Gastroesophageal sphincter (tissue), 4 donors: ENCODE data around the gene GADL1. TPM values are rescaled to one million over a fixed set of nuclear protein-coding genes. Genes with fewer than 3 reads are reported as not detected.

ENCODE experiments used
- ATAC-seq: fragments of 150-250 bp; one replicate; pipeline ENCODE4 v1.9.1; 2016; ENCODE audit warnings: mild to moderate bottlenecking, moderate library complexity
- H3K27ac ChIP-seq, 4 donors: fragments of 200-600 bp; sonication (generic) in 3 of 4; 1 replicate in 3 of 4; 2 replicates in 1 of 4; pipeline ENCODE4 v1.5.1; 2016 to 2019
- H3K27me3 ChIP-seq: fragments of 200-600 bp; sonication (generic); one replicate; pipeline ENCODE4 v1.5.1; 2019
- H3K36me3 ChIP-seq, 2 donors: fragments of 200-600 bp; sonication (generic); one replicate each; pipeline ENCODE4 v1.5.1; 2019; ENCODE audit warnings: control low read depth in 1 of 2
- H3K4me1 ChIP-seq, 3 donors: fragments of 200-600 bp; sonication (generic); 1 replicate in 2 of 3; 2 replicates in 1 of 3; pipeline ENCODE4 v1.5.1; 2016 to 2019; ENCODE audit warnings: control low read depth in 2 of 3
- H3K4me3 ChIP-seq, 2 donors: fragments of 200-600 bp; sonication (generic); one replicate each; pipeline ENCODE4 v1.5.1; 2019; ENCODE audit warnings: mild to moderate bottlenecking in 1 of 2, moderate library complexity in 1 of 2
- H3K9me3 ChIP-seq, 3 donors: fragments of 200-600 bp; sonication (generic); one replicate each; pipeline ENCODE4 v1.5.1; 2017 to 2019; ENCODE audit warnings: control low read depth in 2 of 3
- EP300 ChIP-seq: sonication (generic); formaldehyde crosslinking; IDR thresholded peaks from one replicate; pipeline ENCODE4 v1.6.1; 2017; ENCODE audit warnings: antibody characterized with exemption, mild to moderate bottlenecking
- POLR2A ChIP-seq, 2 donors: fragments of 450-650 bp; IDR thresholded peaks; one replicate each; pipeline ENCODE4 v1.6.1; 2017; ENCODE audit warnings: antibody characterized with exemption in 2 of 2, mild to moderate bottlenecking in 2 of 2, moderate library complexity in 1 of 2
- POLR2AphosphoS5 ChIP-seq: sonication (generic); formaldehyde crosslinking; IDR thresholded peaks from one replicate; pipeline ENCODE4 v1.6.1; 2017; ENCODE audit warnings: antibody characterized with exemption
- WGBS, 2 donors: methylation state at CpG; one replicate each; pipeline ENCODE4 v1.1.5; 2018; ENCODE audit warnings: low coverage in 1 of 2; 5-methylcytosine and 5-hydroxymethylcytosine counted together
- total RNA-seq, 4 donors: library from RNA; depleted of rRNA; stranded (reverse); fragments of >200 nt; gene quantifications; one replicate each; pipeline ENCODE4 v1.1.0, GENCODE V29; 2016
- TF ChIP-seq, protein P1 (sequence below), 4 experiments: fragments of 200-600 bp in 2 of 4; fragments of 450-650 bp in 2 of 4; sonication (generic) in 1 of 4; IDR thresholded peaks; one replicate each; pipeline ENCODE4 v1.5.1; 2017 to 2019; ENCODE audit warnings: antibody characterized with exemption in 4 of 4, mild to moderate bottlenecking in 2 of 4, moderate library complexity in 2 of 4

Gene GADL1
- total RNA-seq, 4 donors from 2014 or later = 2.2 to 20.9 (median 3.9) TPM

DNA sequence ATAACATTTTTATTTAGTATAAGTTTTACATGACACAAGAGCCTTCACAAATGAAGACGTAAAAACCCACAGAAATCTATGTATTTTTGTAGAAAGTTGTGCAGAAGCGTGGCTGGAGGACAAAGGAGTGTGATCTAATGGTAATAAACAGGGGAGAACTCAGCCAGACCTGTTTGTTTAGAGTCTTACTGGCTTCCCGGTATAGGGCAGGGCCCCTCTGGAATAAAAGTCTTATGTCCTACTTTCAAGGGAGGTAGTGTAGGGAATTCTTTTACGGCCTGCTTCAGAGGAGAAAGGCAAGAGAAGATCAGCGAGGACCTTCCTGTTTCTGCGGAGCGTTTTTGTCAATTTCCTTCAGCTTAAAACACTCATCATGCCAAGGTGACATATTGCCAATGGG, 184.4 kb downstream of the GADL1 start:
- no peaks in the 10 kb centered on the region for H3K9me3 ChIP-seq
- no peaks in the 10 kb centered on the region for H3K36me3 ChIP-seq
- no peak for TF ChIP-seq POLR2A (IDR thresholded peaks at IDR 0.05)
- TF ChIP-seq EP300 = no peak
- TF ChIP-seq POLR2AphosphoS5 = no peak
- TF ChIP-seq, protein P1, sequence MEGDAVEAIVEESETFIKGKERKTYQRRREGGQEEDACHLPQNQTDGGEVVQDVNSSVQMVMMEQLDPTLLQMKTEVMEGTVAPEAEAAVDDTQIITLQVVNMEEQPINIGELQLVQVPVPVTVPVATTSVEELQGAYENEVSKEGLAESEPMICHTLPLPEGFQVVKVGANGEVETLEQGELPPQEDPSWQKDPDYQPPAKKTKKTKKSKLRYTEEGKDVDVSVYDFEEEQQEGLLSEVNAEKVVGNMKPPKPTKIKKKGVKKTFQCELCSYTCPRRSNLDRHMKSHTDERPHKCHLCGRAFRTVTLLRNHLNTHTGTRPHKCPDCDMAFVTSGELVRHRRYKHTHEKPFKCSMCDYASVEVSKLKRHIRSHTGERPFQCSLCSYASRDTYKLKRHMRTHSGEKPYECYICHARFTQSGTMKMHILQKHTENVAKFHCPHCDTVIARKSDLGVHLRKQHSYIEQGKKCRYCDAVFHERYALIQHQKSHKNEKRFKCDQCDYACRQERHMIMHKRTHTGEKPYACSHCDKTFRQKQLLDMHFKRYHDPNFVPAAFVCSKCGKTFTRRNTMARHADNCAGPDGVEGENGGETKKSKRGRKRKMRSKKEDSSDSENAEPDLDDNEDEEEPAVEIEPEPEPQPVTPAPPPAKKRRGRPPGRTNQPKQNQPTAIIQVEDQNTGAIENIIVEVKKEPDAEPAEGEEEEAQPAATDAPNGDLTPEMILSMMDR (IDR thresholded peaks at IDR 0.05) = no peak
- no peak overlapping the region for H3K4me3 ChIP-seq
- H3K27ac ChIP-seq = no peak overlapping the region
- ATAC-seq = no peak
- no peaks in the 10 kb centered on the region for H3K4me1 ChIP-seq
- WGBS, 2 donors = 84 to 88% methylated on average over 7 of the region's 7 CpGs
- no peaks in the 10 kb centered on the region for H3K27me3 ChIP-seq

DNA sequence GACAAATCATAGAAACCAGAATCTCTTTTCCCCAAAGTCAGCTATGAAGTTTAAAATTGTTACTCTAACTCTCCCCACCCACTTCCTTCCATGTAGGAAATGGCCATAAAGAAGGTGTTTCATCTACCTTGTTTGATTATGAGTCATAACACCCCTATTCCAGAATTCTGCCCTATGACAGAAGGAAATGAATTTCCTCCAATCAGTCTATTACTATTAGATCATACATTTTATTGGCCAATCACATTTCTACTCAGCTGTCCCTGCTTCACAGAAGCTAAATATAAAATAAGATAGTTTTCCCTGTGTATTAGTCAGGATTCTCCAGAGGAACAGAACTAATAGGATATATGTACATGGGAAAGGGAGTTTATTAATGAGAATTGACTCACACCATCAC, 186.0 kb downstream of the GADL1 start:
- Histone ChIP-seq H3K9me3 (peaks cover 0 to 1% (median 0%) of the 10 kb centered on the region in 3 donors), H3K27ac (no peak overlapping the region), H3K36me3 (no peaks in the 10 kb centered on the region), H3K4me1 (no peaks in the 10 kb centered on the region), H3K27me3 (no peaks in the 10 kb centered on the region), H3K4me3 (no peak overlapping the region)
- TF ChIP-seq, protein P1 (IDR thresholded peaks at IDR 0.05) = no peak
- TF ChIP-seq EP300 (no peak), POLR2A (IDR thresholded peaks at IDR 0.05) (no peak), POLR2AphosphoS5 (no peak)
- no peak for ATAC-seq

DNA sequence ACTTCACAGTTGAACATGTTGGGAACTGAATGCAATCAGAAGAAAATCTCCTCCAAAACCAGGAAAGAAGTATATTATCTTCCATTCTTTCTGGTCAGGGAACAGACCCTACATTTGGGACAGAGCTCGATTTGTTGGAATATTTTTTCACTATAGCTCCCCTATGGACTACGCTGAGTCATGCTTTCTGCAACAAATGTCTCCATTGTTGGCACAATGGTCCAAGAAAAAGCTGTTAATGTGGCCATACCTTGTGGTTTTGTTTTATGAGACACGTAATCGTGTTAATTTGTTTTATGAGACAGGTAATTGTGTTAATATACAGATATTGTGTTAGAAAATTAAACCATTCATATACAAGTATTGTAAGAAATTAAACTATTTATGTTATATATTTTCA, 186.6 kb downstream of the GADL1 start:
- no peaks in the 10 kb centered on the region for H3K4me1 ChIP-seq
- ATAC-seq = no peak
- H3K27ac ChIP-seq = no peak overlapping the region
- 87 to 98% methylated on average over 4 of the region's 4 CpGs for WGBS, 2 donors
- no peak for TF ChIP-seq POLR2A (IDR thresholded peaks at IDR 0.05)
- TF ChIP-seq, protein P1 (IDR thresholded peaks at IDR 0.05) = no peak
- no peak for TF ChIP-seq EP300
- no peak for TF ChIP-seq POLR2AphosphoS5
- H3K4me3 ChIP-seq = no peak overlapping the region
- H3K27me3 ChIP-seq = no peaks in the 10 kb centered on the region
- peaks cover 0 to 8% (median 0%) of the 10 kb centered on the region in 3 donors for H3K9me3 ChIP-seq
- no peaks in the 10 kb centered on the region for H3K36me3 ChIP-seq

DNA sequence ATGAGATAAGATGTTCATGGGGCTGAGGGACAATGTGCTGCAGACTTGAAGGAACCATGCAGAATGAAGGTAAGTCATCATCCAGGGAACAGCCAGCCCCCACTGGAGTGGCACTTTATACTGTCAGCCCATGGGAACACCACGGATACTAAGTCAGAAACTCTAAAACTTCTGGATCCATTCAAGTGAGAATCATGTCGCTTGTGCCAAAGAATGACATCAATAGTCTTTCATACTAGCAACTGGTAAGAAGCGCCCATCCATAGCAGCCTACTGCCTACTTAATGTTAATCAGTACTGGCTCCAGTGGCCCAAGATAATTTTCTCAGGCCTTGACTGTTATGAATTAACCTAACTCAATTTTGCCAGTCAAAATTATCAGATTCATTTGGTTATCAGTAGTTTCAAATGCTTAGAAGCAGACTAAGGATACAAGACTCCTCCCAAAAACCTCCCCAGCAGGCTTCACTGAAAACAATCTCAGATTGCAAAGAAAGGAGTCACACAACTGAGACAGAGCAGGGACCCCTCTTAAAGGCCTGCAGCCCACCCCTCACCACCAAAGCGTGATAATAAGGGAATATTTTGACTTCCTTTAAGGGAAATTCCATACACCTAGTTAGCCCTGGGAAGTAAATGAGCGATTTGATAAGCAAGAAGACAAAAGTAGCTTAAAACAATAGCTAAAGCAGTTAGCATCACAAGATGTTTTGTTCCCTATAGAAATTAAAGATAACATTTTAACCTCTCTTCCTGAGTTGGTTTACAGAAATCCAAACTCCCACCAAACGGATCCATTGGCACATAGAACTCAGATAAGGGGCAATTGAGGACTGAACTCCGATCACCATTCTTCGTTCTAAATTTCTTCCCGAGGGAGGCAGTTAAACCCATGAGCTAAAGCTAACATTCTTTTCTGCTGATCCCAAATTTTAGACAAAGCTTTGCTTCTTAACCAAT, 189.2 kb downstream of the GADL1 start:
- Histone ChIP-seq H3K4me3 (no peak overlapping the region), H3K27me3 (no peaks in the 10 kb centered on the region), H3K4me1 (no peaks in the 10 kb centered on the region), H3K36me3 (no peaks in the 10 kb centered on the region), H3K27ac (no peak overlapping the region), H3K9me3 (peaks cover 0 to 8% (median 0%) of the 10 kb centered on the region in 3 donors)
- no peak for ATAC-seq
- 77 to 86% methylated on average over 7 to 9 of the region's 9 CpGs for WGBS, 2 donors
- no peak for TF ChIP-seq POLR2AphosphoS5
- TF ChIP-seq EP300 = no peak
- TF ChIP-seq POLR2A (IDR thresholded peaks at IDR 0.05) = no peak

DNA sequence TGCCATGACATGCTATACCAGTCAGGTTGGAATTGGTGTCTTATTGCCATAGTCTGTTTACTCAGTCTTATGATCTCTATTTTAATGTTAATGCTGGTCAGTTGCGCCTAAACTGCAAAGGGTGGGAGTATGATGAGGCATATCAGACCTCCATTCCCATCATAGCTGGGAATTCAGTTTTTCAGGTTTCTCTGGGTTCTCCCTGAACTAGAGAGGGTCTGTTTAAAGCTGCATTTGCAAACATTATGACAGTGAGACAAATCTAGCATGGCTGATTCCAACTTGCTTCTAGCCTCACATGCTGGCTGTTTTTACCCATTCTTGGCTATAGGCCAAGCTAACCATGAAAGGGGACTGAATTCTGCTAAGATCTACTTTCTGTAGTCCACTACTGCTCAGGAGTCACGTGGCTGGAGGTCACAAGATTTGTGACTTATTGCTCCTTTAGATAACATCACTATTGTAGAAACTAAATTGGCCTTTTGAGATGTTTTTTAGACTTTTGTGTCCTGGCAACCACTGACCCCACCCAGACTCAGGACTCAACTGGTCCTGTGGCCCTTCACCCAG, 191.5 kb downstream of the GADL1 start:
- Histone ChIP-seq H3K4me3 (no peak overlapping the region), H3K27me3 (no peaks in the 10 kb centered on the region), H3K9me3 (peaks cover 0 to 8% (median 0%) of the 10 kb centered on the region in 3 donors), H3K4me1 (no peaks in the 10 kb centered on the region), H3K36me3 (no peaks in the 10 kb centered on the region), H3K27ac (no peak overlapping the region)
- WGBS, 2 donors = 72 to 80% methylated on average over 2 of the region's 2 CpGs
- TF ChIP-seq, protein P1 (IDR thresholded peaks at IDR 0.05) = no peak
- TF ChIP-seq POLR2AphosphoS5 (no peak), EP300 (no peak), POLR2A (IDR thresholded peaks at IDR 0.05) (no peak)
- ATAC-seq = no peak
